ENCODE results near the gene TMEM192.

DNA sequence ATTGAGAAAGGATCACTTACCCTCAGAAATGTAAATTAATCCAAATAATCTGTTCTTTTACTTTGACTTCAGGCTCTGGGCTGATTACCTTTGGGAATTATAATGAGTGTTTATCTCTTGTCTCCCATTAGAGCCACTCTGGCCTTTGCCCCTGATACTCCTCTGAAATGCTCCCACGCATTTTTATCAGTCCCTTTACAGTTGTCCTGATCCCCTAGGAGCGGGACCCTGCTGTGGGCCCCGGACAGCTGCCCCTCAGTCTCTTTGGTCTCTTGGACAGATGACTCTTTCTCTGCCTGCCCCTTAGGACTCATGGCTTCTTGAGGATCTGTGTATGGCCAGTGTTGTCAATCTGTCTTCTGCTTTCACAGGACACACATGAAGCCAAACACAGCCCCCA, 60.0 kb downstream of the TMEM192 start:
- TF ChIP-seq, protein P1, sequence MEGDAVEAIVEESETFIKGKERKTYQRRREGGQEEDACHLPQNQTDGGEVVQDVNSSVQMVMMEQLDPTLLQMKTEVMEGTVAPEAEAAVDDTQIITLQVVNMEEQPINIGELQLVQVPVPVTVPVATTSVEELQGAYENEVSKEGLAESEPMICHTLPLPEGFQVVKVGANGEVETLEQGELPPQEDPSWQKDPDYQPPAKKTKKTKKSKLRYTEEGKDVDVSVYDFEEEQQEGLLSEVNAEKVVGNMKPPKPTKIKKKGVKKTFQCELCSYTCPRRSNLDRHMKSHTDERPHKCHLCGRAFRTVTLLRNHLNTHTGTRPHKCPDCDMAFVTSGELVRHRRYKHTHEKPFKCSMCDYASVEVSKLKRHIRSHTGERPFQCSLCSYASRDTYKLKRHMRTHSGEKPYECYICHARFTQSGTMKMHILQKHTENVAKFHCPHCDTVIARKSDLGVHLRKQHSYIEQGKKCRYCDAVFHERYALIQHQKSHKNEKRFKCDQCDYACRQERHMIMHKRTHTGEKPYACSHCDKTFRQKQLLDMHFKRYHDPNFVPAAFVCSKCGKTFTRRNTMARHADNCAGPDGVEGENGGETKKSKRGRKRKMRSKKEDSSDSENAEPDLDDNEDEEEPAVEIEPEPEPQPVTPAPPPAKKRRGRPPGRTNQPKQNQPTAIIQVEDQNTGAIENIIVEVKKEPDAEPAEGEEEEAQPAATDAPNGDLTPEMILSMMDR (IDR thresholded peaks at IDR 0.05; ENCODE audit: control extremely low read depth in 1 of 3, insufficient read depth in 1 of 3, low read depth in 1 of 3, low read length in 3 of 3): no peak
- no peak for TF ChIP-seq EP300 (IDR thresholded peaks at IDR 0.05; ENCODE audit: borderline replicate concordance in 1 of 2, low read depth in 2 of 2, low read length in 2 of 2)

Measured in H1 (cell line).